Activated CD8-positive, alpha-beta T cell treated with anti-CD3 and anti-CD28 coated beads for 36 hours (primary cell): ENCODE measurements around the gene RFTN1. TPM values are rescaled to one million over a fixed set of nuclear protein-coding genes. Genes with fewer than 3 reads are reported as not detected.
A peak's percentile ranks its signal among the peaks of the same experiment; 100 is the strongest.

Experiments
- ATAC-seq: fragments of 200-7000 bp; cut with Tn5 transposase; one replicate; pipeline ENCODE4 v1.10.0; 2021; ENCODE audit warnings: mild to moderate bottlenecking, moderate library complexity
- CTCF ChIA-PET: fragments of 350-600 bp; sonication (Branson Sonifier 250); formaldehyde crosslinking; loops from one replicate; lab custom pipeline; 2021; ENCODE audit warnings: antibody characterized with exemption; lab: Charles Lee
- POLR2A ChIA-PET: fragments of 350-600 bp; sonication (Branson Sonifier 250); formaldehyde crosslinking; loops from one replicate; lab custom pipeline; 2021; ENCODE audit warnings: antibody characterized with exemption; lab: Charles Lee
- DNase-seq: peaks from one replicate; pipeline ENCODE4 v3.0.0-alpha.2; 2020
- H3K27ac Mint-ChIP-seq: one replicate; pipeline ENCODE4 v1.8.0; 2021; ENCODE audit warnings: mild to moderate bottlenecking, mixed read lengths
- H3K27me3 Mint-ChIP-seq: one replicate; pipeline ENCODE4 v1.8.0; 2021; ENCODE audit warnings: mixed read lengths
- H3K36me3 Mint-ChIP-seq: one replicate; pipeline ENCODE4 v1.8.0; 2021; ENCODE audit warnings: low read depth, mixed read lengths
- H3K4me1 Mint-ChIP-seq: one replicate; pipeline ENCODE4 v1.8.0; 2021; ENCODE audit warnings: low read depth, mixed read lengths
- H3K4me3 Mint-ChIP-seq: one replicate; pipeline ENCODE4 v1.8.0; 2021; ENCODE audit warnings: mild to moderate bottlenecking, moderate library complexity, mixed read lengths
- H3K9me3 Mint-ChIP-seq: one replicate; pipeline ENCODE4 v1.8.0; 2021; ENCODE audit warnings: mixed read lengths
- intact Hi-C: fragments of 100-400 bp; cut with micrococcal nuclease; formaldehyde crosslinking; loops from one replicate; pipeline ENCODE4 v1.10.0; 2022
- total RNA-seq, 2 experiments: library from RNA; stranded (reverse); gene quantifications; one replicate each; pipeline ENCODE4 v1.2.3, GENCODE V29; 2021
- TF ChIP-seq, protein P1 (sequence below): fragments of 200-600 bp; IDR thresholded peaks from one replicate; pipeline ENCODE4 v1.8.0; 2022; ENCODE audit warnings: antibody characterized with exemption, mild to moderate bottlenecking

RFTN1 gene
- total RNA-seq, 2 experiments from 2014 or later, result 113 to 125 TPM

DNA sequence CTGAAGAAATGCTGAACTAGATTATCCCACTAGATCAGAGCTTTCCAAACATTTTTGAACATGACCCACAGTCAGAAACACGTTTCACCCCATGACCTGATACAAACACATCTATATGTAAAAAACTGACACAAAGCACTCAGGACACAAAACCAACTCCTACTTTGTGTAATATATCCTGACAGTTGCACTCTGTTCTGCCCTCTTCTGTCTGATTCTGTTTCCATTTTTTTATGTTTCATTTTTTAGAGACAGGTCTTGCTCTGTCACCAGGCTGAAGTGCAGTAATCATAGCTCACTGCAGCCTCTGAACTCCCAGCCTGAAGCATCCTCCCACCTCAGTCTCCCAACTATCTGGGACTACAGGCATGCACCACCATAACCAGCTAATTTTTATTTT lies 15.8 kb upstream of the RFTN1 start:
- TF ChIP-seq, protein P1, sequence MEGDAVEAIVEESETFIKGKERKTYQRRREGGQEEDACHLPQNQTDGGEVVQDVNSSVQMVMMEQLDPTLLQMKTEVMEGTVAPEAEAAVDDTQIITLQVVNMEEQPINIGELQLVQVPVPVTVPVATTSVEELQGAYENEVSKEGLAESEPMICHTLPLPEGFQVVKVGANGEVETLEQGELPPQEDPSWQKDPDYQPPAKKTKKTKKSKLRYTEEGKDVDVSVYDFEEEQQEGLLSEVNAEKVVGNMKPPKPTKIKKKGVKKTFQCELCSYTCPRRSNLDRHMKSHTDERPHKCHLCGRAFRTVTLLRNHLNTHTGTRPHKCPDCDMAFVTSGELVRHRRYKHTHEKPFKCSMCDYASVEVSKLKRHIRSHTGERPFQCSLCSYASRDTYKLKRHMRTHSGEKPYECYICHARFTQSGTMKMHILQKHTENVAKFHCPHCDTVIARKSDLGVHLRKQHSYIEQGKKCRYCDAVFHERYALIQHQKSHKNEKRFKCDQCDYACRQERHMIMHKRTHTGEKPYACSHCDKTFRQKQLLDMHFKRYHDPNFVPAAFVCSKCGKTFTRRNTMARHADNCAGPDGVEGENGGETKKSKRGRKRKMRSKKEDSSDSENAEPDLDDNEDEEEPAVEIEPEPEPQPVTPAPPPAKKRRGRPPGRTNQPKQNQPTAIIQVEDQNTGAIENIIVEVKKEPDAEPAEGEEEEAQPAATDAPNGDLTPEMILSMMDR, result peak; percentile 6
- peak; percentile 70 for ATAC-seq
- Mint-ChIP-seq H3K4me3 (no peak overlapping the region), H3K9me3 (peaks cover 8% of the 10 kb centered on the region), H3K36me3 (peaks cover 8% of the 10 kb centered on the region), H3K4me1 (peaks cover 6% of the 10 kb centered on the region), H3K27ac (peak overlapping the region; percentile 8), H3K27me3 (no peaks in the 10 kb centered on the region)
- CTCF ChIA-PET, result interaction anchor here (0.6 to 1.9 kb wide), 9 partner anchors 13 to 260 kb away, joined by 3 to 10 read pairs (median 4); no protein-coding TSS in a partner anchor
- POLR2A ChIA-PET, result interaction anchor here (1.3 kb wide), 1 partner anchor 12 kb away, joined by 4 read pairs; no protein-coding TSS in a partner anchor
- intact Hi-C loops, result no loop called here
- DNase-seq, result no peak

DNA sequence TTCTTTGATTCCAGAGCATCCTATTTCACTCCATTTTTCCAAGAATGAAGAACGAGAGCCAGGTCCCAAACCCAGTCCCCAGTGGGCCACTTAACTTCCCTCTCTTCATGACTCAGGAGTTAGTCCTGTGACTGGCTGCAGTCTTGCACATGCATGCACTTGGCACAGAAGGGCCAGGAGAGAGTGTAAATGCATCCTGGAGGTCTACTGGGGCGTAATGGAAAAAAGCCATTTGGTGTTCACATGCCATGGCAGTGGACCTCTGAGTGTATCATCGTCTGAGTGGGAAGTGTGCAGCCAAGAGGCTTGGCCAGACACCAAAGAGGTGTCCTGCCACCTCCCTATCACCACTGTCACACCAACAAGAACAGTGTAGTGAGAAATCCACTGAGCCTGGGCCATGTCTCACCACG lies 15.1 kb upstream of the RFTN1 start:
- Mint-ChIP-seq H3K27ac (no peak overlapping the region), H3K4me1 (peaks cover 11% of the 10 kb centered on the region), H3K36me3 (peaks cover 13% of the 10 kb centered on the region), H3K9me3 (peaks cover 13% of the 10 kb centered on the region), H3K4me3 (no peak overlapping the region), H3K27me3 (no peaks in the 10 kb centered on the region)
- intact Hi-C loops, result no loop called here
- ChIA-PET CTCF (interaction anchor here (1.2 to 1.9 kb wide), 6 partner anchors 12 to 247 kb away, joined by 3 to 10 read pairs (median 5); no protein-coding TSS in a partner anchor), POLR2A (no interaction called here)
- no peak for ATAC-seq
- TF ChIP-seq, protein P1, result no peak
- DNase-seq, result no peak

DNA sequence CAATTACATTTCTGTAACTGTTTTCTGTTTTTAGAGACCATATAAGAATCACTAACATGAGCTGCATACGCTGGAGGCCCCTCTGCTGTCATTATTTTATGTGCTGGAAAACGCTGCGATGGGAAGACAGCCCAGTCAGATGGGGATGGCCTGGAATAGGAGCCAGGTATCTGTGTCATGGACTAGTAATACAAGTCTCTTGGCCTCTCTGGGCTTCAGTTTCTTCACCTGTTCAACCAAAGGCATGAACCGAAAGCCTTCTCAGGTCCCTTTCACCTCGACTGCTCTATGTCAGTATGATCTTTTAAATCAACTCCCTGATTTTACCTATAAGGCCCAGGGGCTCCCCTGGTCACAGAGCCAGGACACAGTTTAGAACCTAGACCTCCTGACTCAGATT lies 14.6 kb upstream of the RFTN1 start:
- H3K4me3 Mint-ChIP-seq, result no peak overlapping the region
- peaks cover 18% of the 10 kb centered on the region for H3K36me3 Mint-ChIP-seq
- DNase-seq (no peak), ATAC-seq (no peak)
- H3K9me3 Mint-ChIP-seq, result peaks cover 16% of the 10 kb centered on the region
- TF ChIP-seq, protein P1, result no peak
- ChIA-PET POLR2A (interaction anchor here (1.1 kb wide), 1 partner anchor 15 kb away, joined by 7 read pairs; the partner anchor contains the start of gene RFTN1), CTCF (interaction anchor here (1.2 to 2.3 kb wide), 6 partner anchors 9 to 260 kb away, joined by 3 to 6 read pairs (median 5); no protein-coding TSS in a partner anchor)
- intact Hi-C loops, result no loop called here
- no peak overlapping the region for H3K27ac Mint-ChIP-seq
- peaks cover 15% of the 10 kb centered on the region for H3K4me1 Mint-ChIP-seq
- no peaks in the 10 kb centered on the region for H3K27me3 Mint-ChIP-seq

- CTCF ChIA-PET, result interaction anchor here (1.0 to 1.5 kb wide), 4 partner anchors 14 to 259 kb away, joined by 3 to 4 read pairs (median 3); partner anchors contain the start of genes DPH3 and OXNAD1
- Mint-ChIP-seq H3K27me3 (no peaks in the 10 kb centered on the region), H3K4me1 (peaks cover 50% of the 10 kb centered on the region), H3K27ac (no peak overlapping the region), H3K9me3 (peaks cover 32% of the 10 kb centered on the region), H3K4me3 (no peak overlapping the region), H3K36me3 (peaks cover 33% of the 10 kb centered on the region)
- no peak for DNase-seq
- POLR2A ChIA-PET, result interaction anchor here (0.6 to 2.0 kb wide), 6 partner anchors 9 to 235 kb away, joined by 3 to 6 read pairs (median 4); no protein-coding TSS in a partner anchor
- intact Hi-C loops, result no loop called here
- TF ChIP-seq, protein P1, result no peak
- no peak for ATAC-seq
Observed at GRCh38 chr3:16524196-16524595, 10.7 kb upstream of the RFTN1 start.

- Mint-ChIP-seq H3K36me3 (peaks cover 36% of the 10 kb centered on the region), H3K4me1 (peaks cover 51% of the 10 kb centered on the region), H3K9me3 (peaks cover 36% of the 10 kb centered on the region), H3K27ac (no peak overlapping the region), H3K4me3 (no peak overlapping the region), H3K27me3 (no peaks in the 10 kb centered on the region)
- DNase-seq (no peak), ATAC-seq (no peak)
- intact Hi-C loops, result no loop called here
- ChIA-PET POLR2A (interaction anchor here (0.8 to 2.0 kb wide), 5 partner anchors 9 to 235 kb away, joined by 3 to 6 read pairs (median 4); no protein-coding TSS in a partner anchor), CTCF (interaction anchor here (1.0 to 1.5 kb wide), 4 partner anchors 15 to 259 kb away, joined by 3 to 4 read pairs (median 3); partner anchors contain the start of genes DPH3 and OXNAD1)
- TF ChIP-seq, protein P1, result no peak
Observed at GRCh38 chr3:16523778-16524177, 10.3 kb upstream of the RFTN1 start.
